Limb (tissue), 2 donors: ENCODE results near the gene UBR3.

Source experiments
- DNase-seq, 2 donors: peaks; one replicate each; pipeline ENCODE4 v3.0.0-alpha.2; 2016; ENCODE audit errors: extremely low spot score in 2 of 2

The UBR3 gene

DNA sequence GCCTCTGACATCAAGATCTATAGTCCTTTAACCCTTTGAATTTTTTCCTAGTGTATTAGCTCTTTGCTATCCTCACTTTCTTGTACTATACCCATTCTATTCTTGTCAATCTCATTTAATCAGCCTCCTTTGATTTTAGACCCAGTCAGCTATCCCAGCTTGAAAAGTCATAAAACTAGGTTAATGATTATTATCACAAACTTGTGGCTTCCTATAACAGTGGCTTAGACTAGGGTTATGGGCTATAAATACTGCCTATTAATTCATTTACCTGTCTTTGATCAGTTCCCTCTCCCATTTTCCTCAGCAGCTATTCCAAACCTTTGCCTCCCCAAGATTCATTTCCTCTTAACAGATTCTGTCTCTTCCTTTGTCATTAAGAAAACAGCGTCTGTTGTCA is 174.8 kb downstream of the UBR3 start:
- no peak for DNase-seq

DNA sequence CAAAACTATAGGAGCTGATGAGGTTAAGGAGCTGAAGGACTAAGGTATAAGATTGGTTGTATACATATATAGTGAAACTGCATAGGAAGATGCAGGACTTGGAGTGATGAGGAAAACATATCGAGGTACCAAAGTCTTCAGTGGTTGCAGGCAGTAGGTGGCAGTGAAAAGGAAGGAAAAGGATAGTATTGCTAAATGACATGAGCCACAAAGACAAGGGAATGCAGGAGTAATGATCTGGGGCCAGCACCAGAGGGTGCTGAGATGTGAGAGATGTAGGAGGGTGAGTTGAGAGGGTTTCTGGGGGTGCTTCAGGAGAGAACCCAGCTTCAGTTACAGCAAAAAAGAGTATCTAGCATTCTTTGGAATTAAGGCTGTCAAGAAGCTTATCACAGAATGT is 178.4 kb downstream of the UBR3 start:
- DNase-seq = no peak

DNA sequence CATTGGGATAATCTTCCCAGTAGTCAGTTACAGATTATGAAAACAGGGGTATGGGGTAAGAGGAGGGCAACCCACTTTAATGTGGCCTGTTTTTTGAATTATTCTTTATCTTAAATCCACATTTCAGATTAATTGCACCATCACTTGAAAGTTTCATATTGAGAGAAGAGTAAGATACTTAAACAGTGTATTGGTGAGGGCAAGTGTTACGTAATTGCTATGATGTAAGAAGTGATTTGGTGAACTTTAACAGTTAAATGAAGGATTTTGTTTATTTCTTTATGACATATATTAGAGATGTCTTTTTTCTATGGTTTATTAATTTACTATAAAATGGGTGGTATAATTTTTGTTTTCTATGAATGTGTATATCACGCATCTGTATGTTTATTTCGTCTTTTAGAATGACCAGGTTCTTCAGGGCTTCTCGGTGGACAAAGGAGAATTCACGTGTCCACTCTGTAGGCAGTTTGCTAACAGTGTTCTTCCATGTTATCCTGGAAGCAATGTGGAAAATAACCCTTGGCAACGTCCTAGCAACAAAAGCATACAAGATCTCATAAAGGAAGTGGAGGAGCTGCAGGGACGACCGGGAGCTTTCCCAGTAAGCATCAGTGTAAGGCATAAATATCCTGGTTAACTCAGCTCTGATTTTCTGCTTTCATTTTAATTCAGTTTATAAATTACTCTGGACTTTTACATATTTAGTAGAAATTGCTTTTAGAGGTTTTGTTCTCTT is 179.5 kb downstream of the UBR3 start:
- DNase-seq = no peak

DNA sequence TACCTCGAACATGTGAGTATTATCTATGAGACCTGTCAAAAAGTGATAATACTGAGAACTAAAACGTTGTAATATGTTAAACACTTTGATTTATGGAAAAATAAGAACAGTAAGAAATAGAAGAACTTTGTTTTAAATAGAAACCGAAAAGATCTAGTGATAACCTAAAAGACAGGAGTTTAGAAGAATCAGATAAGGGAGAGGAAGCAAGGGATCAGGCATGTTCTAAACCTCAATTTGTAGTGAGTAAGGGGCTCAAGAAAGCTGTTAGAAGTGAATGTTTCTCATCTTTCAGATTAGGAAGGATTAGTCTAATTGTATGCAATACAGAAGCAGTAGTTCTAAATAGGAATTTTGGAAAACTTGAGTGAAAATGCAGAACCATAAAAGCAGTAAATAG is 182.0 kb downstream of the UBR3 start:
- DNase-seq = no peak

DNA sequence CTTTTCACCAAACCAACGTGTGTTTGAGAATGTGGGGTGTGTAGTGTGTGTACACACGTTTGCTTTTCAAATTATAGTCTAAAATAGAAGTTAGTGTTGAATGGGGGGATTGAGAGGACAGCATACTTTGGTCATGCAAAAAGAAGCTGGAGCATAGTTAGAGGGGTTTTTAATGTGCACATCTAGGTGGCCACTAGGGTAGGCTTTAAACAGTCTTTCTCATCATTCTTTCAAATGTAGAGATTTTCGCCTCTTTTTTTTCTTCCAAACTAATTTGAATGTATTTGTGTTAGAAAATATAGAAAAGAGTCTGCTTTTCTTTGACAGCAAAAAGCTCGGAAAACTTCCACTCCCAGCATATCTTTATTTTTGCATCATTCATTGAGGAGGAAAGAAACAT is 185.5 kb downstream of the UBR3 start:
- DNase-seq = no peak

DNA sequence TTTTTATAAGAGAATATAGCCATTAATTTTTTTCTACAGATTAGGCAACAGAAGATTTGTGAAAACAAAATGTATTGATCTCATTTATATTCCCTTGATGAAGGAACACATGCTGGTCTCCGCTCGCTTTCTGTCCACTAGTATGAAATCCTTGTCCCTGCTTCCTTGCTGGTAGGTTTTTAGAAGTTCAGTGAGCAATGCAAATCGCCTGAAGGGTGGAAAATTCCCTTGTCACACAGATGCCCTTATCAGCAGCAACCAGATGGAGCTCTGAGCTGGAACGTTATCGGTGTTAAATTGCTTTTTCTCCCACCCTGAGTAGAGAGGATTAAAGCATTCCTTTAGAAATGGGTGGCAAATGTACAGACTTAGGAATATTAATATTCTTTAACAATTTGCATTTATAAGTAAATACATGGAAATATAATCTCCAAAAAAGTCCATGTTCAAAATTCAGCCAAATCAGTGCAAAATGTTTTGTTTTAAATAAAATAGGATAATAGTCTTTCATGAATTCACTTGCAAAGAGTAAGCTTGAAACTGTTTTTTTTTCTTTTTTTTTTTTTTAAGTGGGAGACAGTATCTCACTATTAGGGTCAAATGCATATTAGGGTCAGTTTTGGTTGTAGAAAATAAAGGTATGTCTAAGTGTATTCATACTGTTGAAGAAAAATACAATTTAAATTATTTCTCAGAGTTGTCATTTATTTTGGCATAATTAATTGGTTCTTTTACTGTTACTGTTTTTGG is 186.7 kb downstream of the UBR3 start:
- no peak for DNase-seq

DNA sequence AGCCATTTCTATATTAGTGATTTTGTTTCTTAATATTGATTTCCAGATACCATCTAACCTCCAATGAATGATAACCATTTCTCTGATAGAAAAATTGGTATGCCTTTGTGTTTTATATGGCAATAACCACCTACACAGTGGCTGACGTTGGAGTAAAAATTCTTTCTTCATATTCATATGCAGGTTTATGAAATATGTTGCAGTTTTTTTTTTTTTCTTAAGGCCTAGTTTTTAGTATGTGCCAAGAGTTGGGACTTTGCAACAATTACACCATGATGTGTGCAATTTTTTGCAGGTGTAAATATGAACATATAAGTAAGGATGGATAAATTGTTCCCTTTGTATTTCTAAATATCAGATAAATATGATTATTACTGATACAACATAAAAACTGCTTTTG is 187.5 kb downstream of the UBR3 start:
- DNase-seq = no peak

DNA sequence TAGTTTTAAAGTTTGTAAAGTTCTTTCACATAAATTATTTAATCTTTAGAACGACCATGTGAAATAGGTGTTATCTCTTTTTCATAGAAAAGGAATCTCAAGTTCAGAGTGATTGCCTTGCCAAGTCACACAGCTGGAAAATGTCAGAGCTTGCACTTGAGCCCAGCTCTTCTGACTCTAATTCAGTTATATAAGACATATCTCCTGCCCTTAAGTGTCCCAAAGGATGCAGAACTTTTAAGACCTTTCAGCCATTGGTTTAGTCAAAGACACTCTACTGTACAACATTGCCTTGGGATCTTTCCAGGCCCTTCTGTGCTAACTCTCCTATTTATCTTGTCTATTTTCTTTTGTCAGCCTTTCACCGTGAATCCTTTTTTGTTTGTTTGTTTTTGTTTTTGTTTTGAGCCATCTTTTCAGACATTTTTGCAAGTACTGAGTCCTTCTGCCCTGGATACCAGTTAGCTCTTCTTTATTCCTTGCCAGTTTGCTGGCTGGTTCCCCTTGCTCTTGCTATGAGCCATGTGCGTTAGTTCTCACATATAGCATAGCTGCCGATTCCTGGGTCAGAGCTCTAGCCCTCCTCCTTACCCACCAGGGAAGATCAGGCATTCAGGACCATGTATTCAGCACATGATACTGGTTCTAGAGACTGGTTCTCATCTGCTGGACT is 190.7 kb downstream of the UBR3 start:
- DNase-seq = no peak

DNA sequence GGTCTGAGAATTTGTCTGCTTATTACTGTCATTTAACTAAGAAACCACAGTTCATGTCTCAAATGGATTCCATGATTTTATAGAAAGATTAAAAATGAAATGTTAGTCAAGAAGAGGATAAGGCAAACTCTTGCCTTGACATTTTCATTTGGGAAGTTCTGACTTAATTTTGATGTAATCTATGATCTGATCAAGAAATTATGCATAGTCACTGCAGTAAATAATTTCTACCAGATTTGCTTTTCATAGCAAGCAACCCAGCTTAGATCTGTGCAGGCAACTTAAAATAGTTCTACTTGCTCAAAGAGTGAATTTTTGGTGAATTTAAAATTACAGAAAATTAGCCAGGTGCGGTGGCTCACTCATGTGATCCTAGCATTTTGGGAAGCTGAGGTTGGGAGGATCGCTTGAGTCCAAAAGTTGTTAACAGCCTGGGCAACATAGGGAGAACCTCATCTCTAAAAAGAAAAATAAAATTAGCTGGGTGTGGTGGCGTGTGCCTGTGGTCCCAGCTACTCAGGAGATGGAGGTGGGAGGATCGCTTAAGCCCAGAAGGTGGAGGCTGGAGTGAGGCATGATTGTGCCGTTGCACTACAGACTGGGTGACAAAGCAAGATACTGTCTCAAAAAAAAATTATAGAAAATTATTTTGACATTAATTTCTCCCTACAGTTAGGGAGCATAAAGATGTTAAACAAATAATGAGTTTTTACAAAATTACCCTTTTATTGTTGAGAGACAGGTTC is 192.0 kb downstream of the UBR3 start:
- no peak for DNase-seq

DNA sequence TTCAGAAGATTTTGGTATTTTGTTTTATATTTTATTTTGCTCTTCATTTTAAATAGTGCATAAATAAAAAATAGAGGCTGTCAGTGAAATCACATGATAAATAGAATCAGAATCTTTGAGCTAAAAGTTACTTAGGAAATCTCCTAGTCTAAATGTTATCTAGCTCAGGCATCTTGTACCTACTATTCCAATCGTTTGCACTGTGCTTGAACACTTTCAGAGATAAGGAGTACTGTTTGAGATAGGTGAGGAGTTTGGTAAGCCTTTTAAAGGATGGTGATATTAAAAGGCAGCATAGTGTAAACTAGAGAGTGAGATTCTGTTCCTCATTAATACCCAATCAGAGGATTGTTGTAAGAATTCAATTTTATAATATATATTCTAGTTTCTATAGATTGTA is 193.5 kb downstream of the UBR3 start:
- DNase-seq = no peak

DNA sequence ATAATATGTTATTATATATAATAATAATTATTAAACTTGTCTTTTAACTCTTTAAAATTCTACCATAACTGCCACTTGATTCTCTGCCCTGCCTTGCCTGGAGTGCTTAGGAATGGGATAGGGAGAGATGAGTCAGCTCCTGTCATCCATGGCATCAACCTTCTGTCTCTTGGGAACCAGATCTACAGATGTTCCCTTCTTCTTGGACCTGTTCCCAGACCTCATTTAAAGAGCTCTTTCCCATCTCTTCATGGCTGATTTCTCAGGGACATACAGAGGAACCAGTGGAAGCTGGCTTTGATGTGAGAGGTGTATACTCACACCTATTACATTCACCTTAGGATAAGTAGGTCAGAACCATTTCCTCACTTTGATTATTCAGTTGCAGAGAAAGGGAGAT is 195.4 kb downstream of the UBR3 start:
- DNase-seq = no peak

DNA sequence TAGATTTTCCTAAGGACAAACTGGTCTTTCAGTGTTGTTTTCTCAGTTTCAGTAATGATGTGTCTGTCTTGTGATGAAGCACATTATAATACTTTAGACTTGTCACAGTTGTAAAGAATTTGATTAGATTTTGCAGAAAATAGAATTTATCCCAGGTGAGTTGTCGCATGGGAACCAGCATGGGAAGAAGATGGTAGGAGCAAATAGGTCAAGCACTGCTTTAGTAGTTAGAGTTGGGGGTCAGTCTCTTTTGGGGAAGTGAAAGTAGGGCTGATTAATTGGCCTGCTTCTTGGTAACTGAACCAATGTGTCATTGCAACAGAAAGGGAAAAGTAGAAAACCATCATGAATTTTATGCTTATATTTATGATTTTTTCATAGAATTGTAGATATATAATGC is 197.5 kb downstream of the UBR3 start:
- DNase-seq = no peak

DNA sequence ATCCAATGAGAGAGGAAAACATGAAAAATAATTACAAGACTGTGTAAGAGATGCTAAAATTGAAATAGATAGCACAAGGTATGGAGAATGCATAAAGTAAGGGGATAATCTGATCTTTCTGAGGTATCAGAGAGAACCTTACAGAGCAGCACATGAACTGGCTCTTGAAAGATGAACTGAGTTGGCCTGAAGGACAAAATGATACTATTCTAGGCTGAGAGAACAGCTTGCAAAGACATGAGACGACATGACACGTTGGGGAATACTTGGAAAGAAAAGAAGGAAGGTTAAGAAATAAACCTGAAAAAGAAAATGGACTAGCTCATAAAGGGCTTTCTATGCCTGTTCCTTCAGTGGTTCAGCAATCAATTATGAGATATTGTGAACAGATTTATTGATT is 198.0 kb downstream of the UBR3 start:
- no peak for DNase-seq

DNA sequence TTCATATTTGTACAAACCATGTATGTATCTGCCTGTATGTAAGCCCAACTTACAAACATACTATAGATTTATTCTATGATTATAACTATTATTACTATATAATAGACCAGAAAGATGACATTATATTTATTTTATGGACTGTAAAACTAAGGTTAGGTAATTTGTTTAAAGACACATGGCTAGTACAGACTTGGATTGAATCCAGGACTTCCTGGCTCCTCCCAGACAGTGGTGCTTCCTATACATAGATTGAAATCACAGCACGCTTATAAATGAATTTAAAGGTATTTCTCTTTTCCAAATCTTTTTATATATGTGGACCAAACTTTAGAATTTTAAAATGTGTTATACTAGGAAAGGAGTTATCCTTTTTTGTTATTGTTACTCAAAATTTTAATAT is 199.1 kb downstream of the UBR3 start:
- no peak for DNase-seq

DNA sequence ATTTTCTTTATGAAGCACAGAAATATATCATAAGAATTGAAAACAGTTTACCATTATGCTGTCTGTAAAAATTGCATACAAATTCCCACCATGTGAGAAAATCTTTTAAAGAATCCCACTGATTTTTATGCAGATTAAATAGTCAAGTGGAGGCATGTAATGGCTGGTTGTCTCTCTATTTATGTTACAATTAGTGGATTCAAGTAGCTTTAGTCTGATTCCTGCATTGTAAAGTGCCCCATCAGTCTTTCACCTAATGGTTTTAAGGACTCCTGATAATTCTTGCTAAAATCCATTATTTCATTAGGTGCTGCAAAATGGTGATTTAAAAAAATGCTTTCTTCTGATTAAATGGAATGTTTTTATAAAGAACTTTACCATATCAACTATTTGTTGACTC is 202.3 kb downstream of the UBR3 start:
- DNase-seq = no peak

DNA sequence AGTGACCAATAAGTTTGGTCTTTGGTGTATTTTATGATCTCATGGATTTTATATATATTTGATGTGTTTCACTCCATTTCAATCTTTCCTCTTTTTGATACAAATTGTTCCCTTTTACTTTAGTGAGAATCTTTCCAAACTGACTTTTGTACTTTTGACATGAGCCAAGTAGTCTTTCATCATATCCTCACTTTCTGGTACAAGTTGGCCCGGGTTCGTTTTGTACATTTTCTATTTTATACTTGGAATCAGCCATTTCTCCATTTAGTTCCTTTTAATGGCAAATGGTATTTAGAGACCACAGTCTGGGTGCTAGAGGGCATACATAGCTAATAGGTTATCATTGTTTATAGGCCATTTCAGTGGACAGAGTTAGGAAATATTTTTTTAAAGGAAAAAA is 202.8 kb downstream of the UBR3 start:
- no peak for DNase-seq

DNA sequence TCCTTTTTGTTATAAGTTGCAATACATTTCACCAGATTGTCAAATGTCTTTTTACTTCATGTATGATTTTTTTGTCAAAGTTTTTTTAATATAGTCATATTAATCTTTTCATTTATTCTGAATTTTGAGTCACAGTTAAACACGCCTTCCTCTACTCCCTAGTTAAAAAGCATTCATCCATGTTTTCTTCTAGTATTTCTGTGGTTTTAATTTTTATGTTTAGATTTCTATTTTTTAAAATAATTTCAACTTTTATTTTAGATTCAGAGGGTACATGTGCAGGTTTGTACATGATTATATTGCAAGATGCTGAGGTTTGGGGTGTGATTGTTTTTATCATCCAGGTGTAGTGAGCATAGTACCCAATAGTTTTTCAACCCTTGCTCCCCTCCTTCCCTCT is 204.0 kb downstream of the UBR3 start:
- DNase-seq = no peak

DNA sequence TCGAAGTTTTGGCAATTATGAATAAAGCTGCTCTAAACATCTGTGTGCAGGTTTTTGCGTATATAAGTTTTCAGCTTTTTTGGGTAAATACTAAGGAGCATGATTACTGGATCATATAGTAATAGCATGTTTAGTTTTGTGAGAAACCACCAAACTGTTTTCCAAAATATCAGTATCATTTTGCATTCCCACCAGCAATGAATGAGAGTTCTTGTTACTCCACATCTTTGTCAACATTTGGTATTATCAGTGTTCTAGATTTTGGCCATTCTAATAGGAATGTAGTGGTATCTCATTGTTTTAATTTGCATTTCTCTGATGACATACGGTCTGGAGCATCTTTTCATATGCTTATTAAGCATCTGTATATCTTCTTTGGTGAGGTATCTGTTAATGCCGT is 207.3 kb downstream of the UBR3 start:
- DNase-seq = no peak

DNA sequence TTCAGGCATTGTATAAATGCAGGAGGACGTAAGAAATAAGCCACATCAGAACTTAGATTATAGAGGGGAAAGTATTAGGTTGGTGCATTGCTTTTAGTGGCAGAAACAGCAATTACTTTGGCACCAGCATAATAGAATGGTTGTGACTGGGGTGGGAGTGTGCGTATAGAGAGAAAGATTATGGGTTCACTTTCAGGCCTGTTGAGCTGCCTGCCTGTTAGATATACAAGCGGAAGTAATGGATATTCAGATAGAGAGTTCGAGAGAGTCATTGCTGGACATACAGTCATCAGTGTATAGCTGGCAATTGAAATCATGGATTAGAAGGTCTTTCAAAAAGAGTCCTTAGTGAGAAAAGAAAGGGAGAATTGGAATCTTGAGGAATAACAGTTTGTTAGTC is 211.5 kb downstream of the UBR3 start:
- no peak for DNase-seq

DNA sequence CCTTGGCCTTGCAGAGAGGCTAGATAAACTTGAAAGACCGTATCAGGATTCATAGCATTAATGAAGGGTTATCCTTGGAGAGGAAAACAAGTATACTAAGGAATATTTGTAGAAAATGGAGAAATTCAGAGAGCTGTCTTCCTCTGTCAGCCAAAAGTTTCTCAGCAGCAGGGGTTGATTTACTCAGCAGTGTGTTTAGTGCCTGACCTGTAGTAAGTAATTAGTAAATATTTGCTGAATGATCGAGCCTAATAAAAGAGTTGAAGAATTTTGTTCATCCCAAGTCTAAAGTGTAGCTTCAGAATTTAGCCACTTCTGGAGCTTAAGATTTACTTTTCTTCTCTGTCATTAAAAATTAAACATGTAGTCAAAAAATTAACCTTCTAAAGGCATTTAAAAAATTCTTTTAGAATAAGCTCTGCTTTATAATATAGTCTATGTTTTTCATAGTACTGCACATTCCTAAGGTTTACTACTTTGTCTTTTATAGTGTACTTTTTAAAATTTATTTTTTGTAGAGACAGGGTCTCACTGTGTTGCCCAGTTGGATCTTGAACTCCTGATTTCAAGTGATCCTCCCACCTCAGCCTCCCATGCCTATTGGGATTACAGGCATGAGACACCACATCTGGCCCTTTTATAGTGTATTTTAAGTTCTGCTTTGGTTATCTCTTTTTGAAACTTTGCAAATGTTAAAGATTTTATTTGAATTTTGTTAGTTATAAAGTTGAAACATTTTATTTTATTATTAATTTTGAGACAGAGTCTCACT is 212.3 kb downstream of the UBR3 start:
- no peak for DNase-seq

DNA sequence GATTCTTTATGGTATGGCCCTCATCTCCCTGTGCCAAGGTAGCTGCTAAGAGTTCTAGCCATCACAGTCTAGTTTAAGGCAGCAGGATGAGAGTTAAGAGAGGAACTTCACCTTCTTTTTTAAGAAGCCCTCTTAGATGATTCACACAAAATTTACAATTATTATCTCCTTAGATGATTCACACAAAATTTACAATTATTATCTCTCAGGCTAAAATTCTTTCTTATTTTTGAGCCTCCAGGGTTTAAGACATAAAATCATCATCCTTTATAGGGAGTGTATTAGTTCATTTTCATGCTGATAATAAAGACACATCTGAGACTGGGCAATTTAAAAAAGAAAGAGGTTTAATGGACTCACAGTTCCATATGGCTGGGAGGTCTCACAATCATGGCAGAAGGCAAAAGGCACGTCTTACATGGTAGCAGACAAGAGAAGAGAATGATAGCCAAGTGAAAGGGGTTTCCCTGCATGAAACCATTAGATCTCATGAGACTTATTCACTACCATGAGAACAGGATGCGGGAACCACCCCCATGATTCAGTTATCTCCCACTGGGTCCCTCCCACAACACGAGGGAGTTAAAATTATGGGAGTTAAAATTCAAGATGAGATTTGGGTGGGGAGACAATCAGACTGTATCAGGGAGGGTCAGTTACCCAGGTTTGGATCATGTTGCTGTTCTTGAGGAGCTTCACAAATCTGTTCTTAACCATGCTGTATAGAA is 217.7 kb downstream of the UBR3 start:
- no peak for DNase-seq
